GM12891 (cell line): ENCODE results near the gene ZNF738.
"Not testable (repeated sequence)": the region's sequence is repeated elsewhere in the genome, so short reads cannot be mapped to it uniquely, and the experiment has no call there.

Experiments used
- DNase-seq: peaks from one replicate; pipeline ENCODE4 v3.0.0; 2011; ENCODE audit warnings: low spot score; ENCODE audit not compliant: insufficient read length
- FAIRE-seq: peaks from 2 replicates; lab custom pipeline; 2011; peaks lifted over from hg19 to GRCh38; lab: Jason Lieb, UNC
- PAX5 ChIP-seq: IDR thresholded peaks from 2 replicates; pipeline ENCODE4 v1.6.1; 2011; ENCODE audit warnings: low read length, moderate library complexity, mild to moderate bottlenecking; ENCODE audit not compliant: insufficient read depth, severe bottlenecking
- POLR2A ChIP-seq: IDR thresholded peaks from 2 replicates; pipeline ENCODE4 v1.6.1; 2011; ENCODE audit warnings: low read depth, low read length, control low read depth
- POLR2AphosphoS5 ChIP-seq: IDR thresholded peaks from 2 replicates; pipeline ENCODE4 v1.6.1; 2011; ENCODE audit warnings: low read depth, low read length, control low read depth
- POU2F2 ChIP-seq: IDR thresholded peaks from 2 replicates; pipeline ENCODE4 v1.6.1; 2011; ENCODE audit warnings: low read depth, mild to moderate bottlenecking, control low read depth, low read length, moderate library complexity
- SPI1 ChIP-seq: IDR thresholded peaks from 2 replicates; pipeline ENCODE4 v1.6.1; 2011; ENCODE audit warnings: low read depth, low read length, control low read depth
- TAF1 ChIP-seq: IDR thresholded peaks from 2 replicates; pipeline ENCODE4 v1.6.1; 2011; ENCODE audit warnings: low read depth, low read length, control low read depth

ZNF738 gene

GRCh38 chr19:21328885-21329605 is 29.8 kb upstream of the ZNF738 start, which contains the start of gene ZNF708:
ZNF708 (minus strand) TSS chr19:21329410; CDS start chr19:21329212, 198 bp downstream.
- TF ChIP-seq POLR2A (peak; percentile 97), POU2F2 (no peak), POLR2AphosphoS5 (peak; percentile 96), TAF1 (peak; percentile 95)
- FAIRE-seq (peak; percentile 90), DNase-seq (peak; percentile 77)

DNA sequence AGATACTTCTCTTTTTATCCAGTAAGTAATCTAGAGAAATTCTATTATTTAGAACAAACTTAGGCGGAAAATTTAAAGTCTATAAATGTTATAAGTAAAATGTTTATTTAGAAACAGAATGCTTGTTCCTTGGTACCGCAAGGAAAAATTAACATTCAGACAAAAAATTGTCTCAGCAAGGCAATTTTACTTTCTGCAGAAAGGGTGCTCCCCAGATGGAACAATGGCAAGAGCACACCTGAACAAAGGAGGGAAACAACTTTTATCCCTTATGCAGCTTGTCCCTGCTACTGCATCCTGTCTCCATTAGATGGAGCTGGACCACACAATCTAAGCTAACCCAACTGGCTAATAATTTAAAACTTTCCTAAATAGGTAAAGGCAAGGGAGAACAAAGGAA is 23.1 kb upstream of the ZNF738 start:
- FAIRE-seq (no peak), DNase-seq (no peak)
- TF ChIP-seq POU2F2 (no peak), TAF1 (no peak), PAX5 (no peak), POLR2AphosphoS5 (no peak), SPI1 (no peak), POLR2A (no peak)

- not testable (repeated sequence) for FAIRE-seq, DNase-seq
These were observed 14.0 kb upstream of the ZNF738 start for GRCh38 chr19:21344841-21345240.

- FAIRE-seq (no peak), DNase-seq (no peak)
These were observed 6.0 kb upstream of the ZNF738 start for GRCh38 chr19:21352830-21353229.

GRCh38 chr19:21362291-21362690 is 3.5 kb downstream of the ZNF738 start:
- DNase-seq, result no peak
- TF ChIP-seq PAX5 (no peak), TAF1 (no peak), POLR2A (no peak), POU2F2 (no peak), SPI1 (no peak), POLR2AphosphoS5 (no peak)
- FAIRE-seq, result no peak

More at GRCh38 chr19:21352830-21353229, 6.0 kb upstream of the ZNF738 start:
- no peak for TF ChIP-seq POLR2AphosphoS5
- peak; percentile 56 for TF ChIP-seq SPI1

DNA sequence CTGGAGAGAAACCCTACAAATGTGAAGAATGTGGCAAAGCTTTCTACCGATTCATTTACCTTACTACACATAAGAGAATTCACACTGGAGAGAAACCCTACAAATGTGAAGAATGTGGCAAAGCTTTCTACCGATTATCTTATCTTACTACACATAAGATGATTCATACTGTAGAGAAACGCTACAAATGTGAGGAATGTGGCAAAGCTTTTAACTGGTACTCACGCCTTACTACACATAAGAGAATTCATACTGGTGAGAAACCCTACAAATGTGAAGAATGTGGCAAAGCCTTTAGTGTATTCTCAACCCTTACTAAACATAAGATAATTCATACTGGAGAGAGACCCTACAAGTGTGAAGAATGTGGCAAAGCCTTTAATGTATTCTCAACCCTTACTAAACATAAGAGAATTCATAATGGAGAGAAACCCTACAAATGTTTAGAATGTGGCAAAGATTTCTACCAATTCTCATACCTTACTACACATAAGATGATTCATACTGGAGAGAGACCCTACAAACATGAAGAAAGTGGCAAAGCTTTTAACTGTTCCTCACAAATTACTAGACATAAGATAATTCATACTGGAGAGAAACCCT is 25.3 kb downstream of the ZNF738 start:
- TF ChIP-seq POLR2AphosphoS5 (no peak), TAF1 (no peak), PAX5 (no peak), SPI1 (no peak), POU2F2 (no peak), POLR2A (no peak)
- FAIRE-seq, result no peak

GRCh38 chr19:21396121-21396520 is 37.3 kb downstream of the ZNF738 start:
- DNase-seq, result no peak
- FAIRE-seq, result no peak
- TF ChIP-seq POU2F2, result no peak
- no peak for TF ChIP-seq POLR2AphosphoS5
- no peak for TF ChIP-seq POLR2A

More for the DNA sequence above, 25.3 kb downstream of the ZNF738 start:
- DNase-seq, result no peak

DNA sequence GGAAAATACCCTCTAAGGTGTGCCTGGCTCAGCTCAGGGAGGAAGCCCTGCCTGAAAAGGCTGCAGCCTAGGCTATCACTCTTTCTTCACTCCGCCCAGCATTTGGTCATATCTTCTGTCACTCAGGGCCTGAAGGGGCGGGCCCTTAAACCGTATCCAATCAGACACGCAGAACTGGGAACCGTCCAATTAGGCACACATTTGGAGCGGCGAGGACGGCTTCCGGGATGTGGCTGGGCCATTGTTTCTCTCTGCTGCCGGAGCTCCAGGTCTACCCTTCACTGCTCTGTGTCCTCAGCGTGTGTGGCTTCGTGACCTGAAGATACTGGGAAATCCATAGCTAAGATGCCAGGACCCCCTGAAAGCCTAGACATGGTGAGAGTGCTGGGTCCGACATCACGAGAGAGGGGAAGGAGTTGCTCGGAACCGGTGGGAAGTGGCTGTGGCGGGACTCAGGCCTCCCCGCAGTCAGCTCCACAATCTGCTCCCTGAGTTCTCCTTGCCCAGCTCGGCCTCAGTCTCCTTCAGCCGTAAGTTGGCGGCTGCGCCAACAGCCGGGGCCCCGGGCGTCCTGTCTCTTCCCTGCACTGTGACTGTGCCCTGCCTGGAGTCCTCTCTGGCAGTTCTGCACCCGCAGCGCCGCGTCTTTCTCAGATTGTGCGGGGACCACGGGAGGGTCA is 38.2 kb downstream of the ZNF738 start, which contains the start of gene ZNF493:
ZNF493 (plus strand) TSS at position 241 of the 680 bp plus-strand sequence; CDS start at position 346, 105 bp downstream.
- DNase-seq, result peak; percentile 48
- no peak for TF ChIP-seq PAX5
- no peak for TF ChIP-seq POU2F2
- TF ChIP-seq POLR2A, result peak; percentile 84
- peak; percentile 47; the same call in 1 of the 2 replicates for TF ChIP-seq SPI1
- TF ChIP-seq TAF1, result peak; percentile 64
- TF ChIP-seq POLR2AphosphoS5, result peak; percentile 84
- FAIRE-seq, result peak; percentile 96

- no peak for DNase-seq
- TF ChIP-seq PAX5 (no peak), POU2F2 (no peak), POLR2AphosphoS5 (no peak), POLR2A (no peak), SPI1 (no peak), TAF1 (no peak)
- no peak for FAIRE-seq
These were observed 40.1 kb downstream of the ZNF738 start for GRCh38 chr19:21398851-21399250.

DNA sequence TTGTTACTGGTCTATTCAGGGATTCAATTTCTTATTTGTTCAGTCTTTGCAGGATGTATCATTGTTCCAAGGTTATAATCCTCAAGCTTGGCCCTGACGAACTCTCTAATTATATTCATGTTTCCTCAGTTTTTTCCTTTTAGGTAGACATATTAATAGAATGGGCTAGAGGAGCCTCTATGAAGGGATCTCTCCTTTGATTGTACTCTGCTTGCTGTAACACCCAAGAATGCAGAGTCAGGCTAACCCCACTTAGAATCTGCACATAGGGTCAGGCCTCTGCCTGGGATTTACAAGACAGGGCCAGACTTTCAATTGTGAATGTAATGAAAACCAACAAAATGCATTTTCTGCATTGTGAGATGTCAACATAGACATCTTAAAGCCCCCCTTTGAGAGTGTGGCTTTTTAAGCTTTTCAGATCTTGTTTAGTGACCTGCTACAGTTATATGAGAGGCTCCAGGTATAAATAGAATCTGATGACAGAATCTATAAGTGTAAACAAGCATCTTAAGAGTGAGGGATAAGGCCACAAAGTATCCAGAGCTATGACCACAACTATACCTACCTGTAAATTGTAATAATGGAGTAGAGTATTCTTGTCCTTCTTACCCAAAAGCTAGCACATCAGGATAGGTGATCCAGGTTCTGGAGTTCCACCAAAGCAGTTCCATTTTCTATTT is 43.6 kb downstream of the ZNF738 start:
- TF ChIP-seq POLR2A (no peak), TAF1 (no peak), PAX5 (no peak), POLR2AphosphoS5 (no peak)
- DNase-seq (no peak), FAIRE-seq (no peak)
